H9 (cell line): ENCODE data around the gene OR2S2. TPM values are rescaled to one million over a fixed set of nuclear protein-coding genes. Genes with fewer than 3 reads are reported as not detected.

Experiments used
- DNase-seq: peaks from one replicate; pipeline ENCODE4 v3.0.0-alpha.2; 2017
- H2AFZ ChIP-seq: one replicate; pipeline ENCODE4 v1.6.1; 2013; ENCODE audit warnings: mild to moderate bottlenecking, low read length, control low read depth, moderate library complexity
- H2AK5ac ChIP-seq: 2 replicates; pipeline ENCODE4 v1.6.1; 2013; ENCODE audit warnings: low read length, control low read depth, mixed read lengths; ENCODE audit not compliant: insufficient read length
- H2BK120ac ChIP-seq: one replicate; pipeline ENCODE4 v1.6.1; 2013; ENCODE audit warnings: low read depth, mild to moderate bottlenecking, low read length, control low read depth, inconsistent platforms; ENCODE audit not compliant: poor library complexity, severe bottlenecking
- H2BK12ac ChIP-seq: 2 replicates; pipeline ENCODE4 v1.6.1; 2013; ENCODE audit warnings: low read length, control low read depth, mixed read lengths, low read depth; ENCODE audit not compliant: insufficient read length
- H2BK15ac ChIP-seq: 2 replicates; pipeline ENCODE4 v1.6.1; 2013; ENCODE audit warnings: low read depth, low read length, control low read depth
- H2BK20ac ChIP-seq: one replicate; pipeline ENCODE4 v1.6.1; 2013; ENCODE audit warnings: low read depth, mild to moderate bottlenecking, low read length, control low read depth, inconsistent platforms; ENCODE audit not compliant: poor library complexity, severe bottlenecking
- H2BK5ac ChIP-seq: 2 replicates; pipeline ENCODE4 v1.6.1; 2013; ENCODE audit warnings: low read length, control low read depth, mixed read lengths; ENCODE audit not compliant: insufficient read length
- H3K14ac ChIP-seq: 2 replicates; pipeline ENCODE4 v1.6.1; 2013; ENCODE audit warnings: low read length, control low read depth; ENCODE audit not compliant: insufficient read depth
- H3K18ac ChIP-seq: 2 replicates; pipeline ENCODE4 v1.6.1; 2013; ENCODE audit warnings: low read depth, mild to moderate bottlenecking, mixed read lengths, low read length, control low read depth; ENCODE audit not compliant: insufficient read length
- H3K23ac ChIP-seq: 2 replicates; pipeline ENCODE4 v1.6.1; 2013; ENCODE audit warnings: low read length, control low read depth, mixed read lengths, low read depth; ENCODE audit not compliant: insufficient read length
- H3K23me2 ChIP-seq: 2 replicates; pipeline ENCODE4 v1.6.1; 2013; ENCODE audit warnings: low read depth, mild to moderate bottlenecking, mixed read lengths, low read length, control low read depth; ENCODE audit not compliant: insufficient read length, poor library complexity, severe bottlenecking
- H3K27ac ChIP-seq: 2 replicates; pipeline ENCODE4 v1.5.1; 2013; ENCODE audit warnings: low read length, control low read depth, mixed read lengths, low read depth; ENCODE audit not compliant: insufficient read length
- H3K27me3 ChIP-seq: 2 replicates; pipeline ENCODE4 v1.6.1; 2013; ENCODE audit warnings: low read length, control low read depth, inconsistent platforms; ENCODE audit not compliant: insufficient read depth
- H3K4ac ChIP-seq: 2 replicates; pipeline ENCODE4 v1.6.1; 2013; ENCODE audit warnings: low read depth, mild to moderate bottlenecking, control low read depth, inconsistent platforms, low read length, moderate library complexity
- H3K4me1 ChIP-seq: 2 replicates; pipeline ENCODE4 v1.6.1; 2013; ENCODE audit warnings: low read length, control low read depth, inconsistent platforms; ENCODE audit not compliant: insufficient read depth
- H3K4me2 ChIP-seq: 2 replicates; pipeline ENCODE4 v1.6.1; 2013; ENCODE audit warnings: low read length, control low read depth, mixed read lengths; ENCODE audit not compliant: insufficient read length, insufficient read depth
- H3K56ac ChIP-seq: 2 replicates; pipeline ENCODE4 v1.6.1; 2013; ENCODE audit warnings: low read depth, mild to moderate bottlenecking, mixed read lengths, low read length, control low read depth; ENCODE audit not compliant: insufficient read length
- H3K79me1 ChIP-seq: 2 replicates; pipeline ENCODE4 v1.6.1; 2013; ENCODE audit warnings: low read depth, mild to moderate bottlenecking, moderate library complexity, low read length, control low read depth, inconsistent platforms; ENCODE audit not compliant: insufficient read depth, poor library complexity, severe bottlenecking
- H3K79me2 ChIP-seq: 2 replicates; pipeline ENCODE4 v1.6.1; 2013; ENCODE audit warnings: low read length, control low read depth, inconsistent platforms; ENCODE audit not compliant: insufficient read depth
- H3K9ac ChIP-seq: 2 replicates; pipeline ENCODE4 v1.6.1; 2013; ENCODE audit warnings: low read length, control low read depth, mixed read lengths; ENCODE audit not compliant: insufficient read length; ENCODE audit errors: extremely low read depth
- H3K9me3 ChIP-seq: one replicate; pipeline ENCODE4 v1.6.1; 2013; ENCODE audit warnings: low read depth, low read length, inconsistent platforms; ENCODE audit not compliant: control insufficient read depth
- H3T11ph ChIP-seq: one replicate; pipeline ENCODE4 v1.6.1; 2013; ENCODE audit warnings: mild to moderate bottlenecking, low read length, control low read depth, inconsistent platforms
- H4K20me1 ChIP-seq: one replicate; pipeline ENCODE4 v1.6.1; 2013; ENCODE audit not compliant: control insufficient read depth, insufficient read length, insufficient read depth
- H4K5ac ChIP-seq: 2 replicates; pipeline ENCODE4 v1.6.1; 2013; ENCODE audit warnings: low read depth, mild to moderate bottlenecking, mixed read lengths, low read length, control low read depth; ENCODE audit not compliant: insufficient read length
- H4K8ac ChIP-seq: replicated peaks from 2 replicates; pipeline ENCODE4 v1.6.1; 2013; ENCODE audit warnings: low read length, control low read depth, mixed read lengths, low read depth; ENCODE audit not compliant: insufficient read length
- H4K91ac ChIP-seq: 2 replicates; pipeline ENCODE4 v1.6.1; 2013; ENCODE audit warnings: low read depth, mild to moderate bottlenecking, moderate library complexity, mixed read lengths, low read length, control low read depth; ENCODE audit not compliant: insufficient read length
- H3K27ac Mint-ChIP-seq, 3 experiments: 2 replicates in 2 of 3; 3 replicates in 1 of 3; pipeline ENCODE4 v1.8.0; 2020 to 2021; ENCODE audit warnings: mixed read lengths in 3 of 3, mild to moderate bottlenecking in 1 of 3, moderate library complexity in 1 of 3
- H3K27me3 Mint-ChIP-seq: 2 replicates; pipeline ENCODE4 v1.8.0; 2021; ENCODE audit warnings: low read depth, mild to moderate bottlenecking, moderate library complexity, mixed read lengths
- H3K36me3 Mint-ChIP-seq, 3 experiments: 2 replicates in 2 of 3; 3 replicates in 1 of 3; pipeline ENCODE4 v1.8.0; 2020 to 2021; ENCODE audit warnings: low read depth in 3 of 3, mixed read lengths in 3 of 3; ENCODE audit not compliant: insufficient read depth in 1 of 3
- H3K4me1 Mint-ChIP-seq, 2 experiments: 2 replicates each; pipeline ENCODE4 v1.8.0; 2020; ENCODE audit warnings: mixed read lengths in 2 of 2
- H3K4me3 Mint-ChIP-seq, 2 experiments: 2 replicates in 1 of 2; 3 replicates in 1 of 2; pipeline ENCODE4 v1.8.0; 2020 to 2021; ENCODE audit warnings: mild to moderate bottlenecking in 2 of 2, mixed read lengths in 2 of 2, moderate library complexity in 1 of 2
- H3K9me3 Mint-ChIP-seq, 2 experiments: 2 replicates in 1 of 2; 3 replicates in 1 of 2; pipeline ENCODE4 v1.8.0; 2020; ENCODE audit warnings: mild to moderate bottlenecking in 2 of 2, mixed read lengths in 2 of 2, moderate library complexity in 1 of 2
- CTCF ChIP-seq: fragments of 200-600 bp; sonication (generic); conservative IDR thresholded peaks from 3 replicates; pipeline ENCODE4 v1.8.0; 2021; ENCODE audit warnings: antibody characterized with exemption, mild to moderate bottlenecking
- WGBS: extraction: QIAGEN DNeasy Blood & Tissue Kit; methylation state at CpG from one replicate; pipeline ENCODE4 v1.1.7; 2013; ENCODE audit warnings: missing lambda C conversion rate, low lambda C conversion rate, mixed read lengths; ENCODE audit not compliant: insufficient read length; ENCODE audit errors: extremely low coverage; 5-methylcytosine and 5-hydroxymethylcytosine counted together
- total RNA-seq: library from RNA; stranded (reverse); gene quantifications from 2 replicates; pipeline ENCODE4 v1.2.1, GENCODE V29; 2021

OR2S2 gene
- total RNA-seq, 1 experiment from 2014 or later = not detected

GRCh38 chr9:35923927-35924763, 33.8 kb downstream of the OR2S2 start:
- no peaks in the 10 kb centered on the region for H3K9me3 Mint-ChIP-seq
- no peak for TF ChIP-seq CTCF
- H3K9ac ChIP-seq = no peak overlapping the region

More at GRCh38 chr9:35923927-35924763, 33.8 kb downstream of the OR2S2 start:
- Histone ChIP-seq H3K4ac (no peak overlapping the region), H2BK20ac (no peak overlapping the region), H3K18ac (no peak overlapping the region), H3K79me2 (no peaks in the 10 kb centered on the region), H3K79me1 (no peaks in the 10 kb centered on the region), H3K27me3 (no peaks in the 10 kb centered on the region), H3K14ac (no peak overlapping the region), H2BK120ac (no peak overlapping the region), H3T11ph (no peak overlapping the region), H4K5ac (no peak overlapping the region), H2BK15ac (no peak overlapping the region), H2AK5ac (no peak overlapping the region), H3K9me3 (no peaks in the 10 kb centered on the region), H3K4me1 (no peaks in the 10 kb centered on the region), H2BK5ac (no peak overlapping the region), H4K91ac (no peak overlapping the region), H3K23me2 (no peaks in the 10 kb centered on the region), H3K27ac (no peak overlapping the region), H2BK12ac (no peak overlapping the region), H4K8ac (no peak overlapping the region), H3K4me2 (no peak overlapping the region), H3K56ac (no peak overlapping the region), H4K20me1 (no peaks in the 10 kb centered on the region), H2AFZ (no peak overlapping the region), H3K23ac (no peak overlapping the region)
- no peak for DNase-seq
- no peak overlapping the region for H3K27ac Mint-ChIP-seq
- peaks cover 2% of the 10 kb centered on the region; the same call in 1 of the 2 replicates for H3K27me3 Mint-ChIP-seq
- no CpG with 5 or more reads among the region's 9 CpGs for WGBS
- peaks cover 3 to 6% of the 10 kb centered on the region in 2 experiments for H3K4me1 Mint-ChIP-seq
- no peak overlapping the region for H3K4me3 Mint-ChIP-seq
- no peaks in the 10 kb centered on the region for H3K36me3 Mint-ChIP-seq
